CD8-positive, alpha-beta memory T cell (primary cell): ENCODE results near the gene LRP1B. TPM values are rescaled to one million over a fixed set of nuclear protein-coding genes. Genes with fewer than 3 reads are reported as not detected.

Source experiments
- CTCF ChIA-PET: fragments of 350-600 bp; sonication (Branson Sonifier 250); formaldehyde crosslinking; loops from one replicate; lab custom pipeline; 2021; ENCODE audit warnings: antibody characterized with exemption; lab: Charles Lee
- POLR2A ChIA-PET: fragments of 350-600 bp; sonication (Branson Sonifier 250); formaldehyde crosslinking; loops from one replicate; lab custom pipeline; 2021; ENCODE audit warnings: antibody characterized with exemption; lab: Charles Lee
- DNase-seq, 5 donors: peaks; one replicate each; pipeline versions ENCODE4 v3.0.0 to v3.0.0-alpha.2; 2020 to 2022; ENCODE audit warnings: mixed read lengths in 1 of 5
- H3K27ac ChIP-seq: one replicate; pipeline ENCODE4 v1.7.0; 2013; ENCODE audit warnings: low read depth, mild to moderate bottlenecking, low read length, moderate library complexity
- H3K27me3 ChIP-seq: 2 replicates; pipeline ENCODE4 v1.7.0; 2013; ENCODE audit warnings: low read length, mild to moderate bottlenecking; ENCODE audit not compliant: insufficient read depth, poor library complexity, severe bottlenecking
- H3K36me3 ChIP-seq: 2 replicates; pipeline ENCODE4 v1.7.0; 2013; ENCODE audit warnings: mild to moderate bottlenecking, low read length, moderate library complexity; ENCODE audit not compliant: insufficient read depth
- H3K4me1 ChIP-seq: 2 replicates; pipeline ENCODE4 v1.7.0; 2013; ENCODE audit warnings: mild to moderate bottlenecking, low read length, moderate library complexity; ENCODE audit not compliant: insufficient read depth
- H3K4me3 ChIP-seq: 2 replicates; pipeline ENCODE4 v1.7.0; 2013; ENCODE audit warnings: mild to moderate bottlenecking, low read length
- H3K9me3 ChIP-seq: 2 replicates; pipeline ENCODE4 v1.7.0; 2013; ENCODE audit warnings: mild to moderate bottlenecking, low read length
- H3K27ac Mint-ChIP-seq, 8 donors: one replicate each; pipeline ENCODE4 v1.8.0; 2020 to 2021; ENCODE audit warnings: mixed read lengths in 8 of 8, mild to moderate bottlenecking in 6 of 8, inconsistent platforms in 3 of 8, moderate library complexity in 3 of 8
- H3K27me3 Mint-ChIP-seq, 2 donors: one replicate each; pipeline ENCODE4 v1.8.0; 2020 to 2021; ENCODE audit warnings: mixed read lengths in 2 of 2, mild to moderate bottlenecking in 1 of 2, moderate library complexity in 1 of 2
- H3K36me3 Mint-ChIP-seq, 3 donors: one replicate each; pipeline ENCODE4 v1.8.0; 2020 to 2021; ENCODE audit warnings: mixed read lengths in 3 of 3, inconsistent platforms in 1 of 3, mild to moderate bottlenecking in 1 of 3
- H3K4me1 Mint-ChIP-seq, 3 donors: one replicate each; pipeline ENCODE4 v1.8.0; 2020 to 2021; ENCODE audit warnings: mixed read lengths in 3 of 3, inconsistent platforms in 1 of 3, mild to moderate bottlenecking in 1 of 3
- H3K4me3 Mint-ChIP-seq, 7 donors: one replicate each; pipeline ENCODE4 v1.8.0; 2020 to 2021; ENCODE audit warnings: mixed read lengths in 7 of 7, mild to moderate bottlenecking in 6 of 7, moderate library complexity in 4 of 7, inconsistent platforms in 2 of 7
- H3K9me3 Mint-ChIP-seq, 5 donors: one replicate each; pipeline ENCODE4 v1.8.0; 2020 to 2022; ENCODE audit warnings: mixed read lengths in 5 of 5, mild to moderate bottlenecking in 3 of 5, moderate library complexity in 2 of 5, inconsistent platforms in 1 of 5
- polyA plus RNA-seq: library from polyadenylated mRNA; unstranded; fragments of 300-500 nt; fragmentation: Illumina TruSeq; gene quantifications from one replicate; pipeline ENCODE4 v1.2.3, GENCODE V29; 2021
- total RNA-seq, 2 experiments: library from RNA; stranded (reverse); gene quantifications; one replicate each; pipeline ENCODE4 v1.2.3, GENCODE V29; 2021

The LRP1B gene
- total and polyA plus RNA-seq, 3 experiments from 2014 or later, result not detected

DNA sequence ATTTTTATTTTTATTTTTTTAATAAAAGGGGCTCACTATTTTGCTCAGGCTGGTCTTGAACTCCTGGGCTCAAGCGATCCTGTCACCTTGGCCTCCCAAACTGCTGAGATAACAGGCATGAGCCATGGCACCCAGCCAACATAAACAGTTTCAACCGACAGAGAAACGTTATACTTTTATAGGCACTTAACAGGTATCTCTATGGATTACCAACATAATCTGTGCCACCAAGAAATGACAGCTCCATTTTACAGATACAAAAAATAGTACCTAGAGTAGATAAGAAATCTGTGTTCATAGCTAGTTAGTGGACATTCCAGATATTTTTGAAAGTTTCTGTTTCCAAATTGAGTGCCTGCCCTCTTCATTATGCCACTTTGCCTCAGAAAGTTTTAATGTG, 1316.7 kb downstream of the LRP1B start:
- ChIA-PET CTCF (no interaction called here), POLR2A (no interaction called here)
- Histone ChIP-seq H3K27me3 (no peaks in the 10 kb centered on the region), H3K27ac (no peak overlapping the region), H3K36me3 (no peaks in the 10 kb centered on the region), H3K4me1 (no peaks in the 10 kb centered on the region), H3K9me3 (no peaks in the 10 kb centered on the region), H3K4me3 (no peak overlapping the region)
- no peaks in the 10 kb centered on the region for H3K27me3 Mint-ChIP-seq
- H3K9me3 Mint-ChIP-seq, result peaks cover 3 to 24% (median 12%) of the 10 kb centered on the region in 5 donors
- H3K36me3 Mint-ChIP-seq, result no peaks in the 10 kb centered on the region
- no peak overlapping the region for H3K27ac Mint-ChIP-seq
- DNase-seq, result no peak
- no peaks in the 10 kb centered on the region for H3K4me1 Mint-ChIP-seq
- no peak overlapping the region for H3K4me3 Mint-ChIP-seq

DNA sequence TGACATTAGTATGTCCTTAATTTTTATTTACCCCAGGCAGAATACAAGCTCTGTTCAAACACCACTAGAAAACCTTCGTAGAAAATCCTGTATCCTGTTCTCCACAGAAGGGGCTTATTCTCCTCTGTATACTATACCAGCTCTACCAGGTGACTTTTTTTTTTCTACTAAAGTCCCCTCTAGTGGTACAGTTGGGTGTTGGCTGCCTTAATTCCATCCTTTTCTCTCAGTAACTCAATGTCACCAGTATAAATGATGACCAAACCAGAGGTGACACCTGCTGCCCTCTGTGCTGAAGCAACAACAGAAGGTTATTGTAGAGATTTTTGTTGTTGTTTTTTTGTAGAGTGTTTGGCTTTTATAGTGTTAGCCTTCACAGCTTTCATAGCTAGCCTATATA, 1322.0 kb downstream of the LRP1B start:
- Histone ChIP-seq H3K27me3 (no peaks in the 10 kb centered on the region), H3K4me1 (no peaks in the 10 kb centered on the region), H3K4me3 (no peak overlapping the region), H3K36me3 (no peaks in the 10 kb centered on the region), H3K27ac (no peak overlapping the region), H3K9me3 (no peaks in the 10 kb centered on the region)
- ChIA-PET CTCF (no interaction called here), POLR2A (no interaction called here)
- no peaks in the 10 kb centered on the region for H3K4me1 Mint-ChIP-seq
- no peak for DNase-seq
- peaks cover 3 to 19% (median 8%) of the 10 kb centered on the region in 5 donors for H3K9me3 Mint-ChIP-seq
- H3K4me3 Mint-ChIP-seq, result no peak overlapping the region
- no peak overlapping the region for H3K27ac Mint-ChIP-seq
- no peaks in the 10 kb centered on the region for H3K36me3 Mint-ChIP-seq
- H3K27me3 Mint-ChIP-seq, result no peaks in the 10 kb centered on the region

DNA sequence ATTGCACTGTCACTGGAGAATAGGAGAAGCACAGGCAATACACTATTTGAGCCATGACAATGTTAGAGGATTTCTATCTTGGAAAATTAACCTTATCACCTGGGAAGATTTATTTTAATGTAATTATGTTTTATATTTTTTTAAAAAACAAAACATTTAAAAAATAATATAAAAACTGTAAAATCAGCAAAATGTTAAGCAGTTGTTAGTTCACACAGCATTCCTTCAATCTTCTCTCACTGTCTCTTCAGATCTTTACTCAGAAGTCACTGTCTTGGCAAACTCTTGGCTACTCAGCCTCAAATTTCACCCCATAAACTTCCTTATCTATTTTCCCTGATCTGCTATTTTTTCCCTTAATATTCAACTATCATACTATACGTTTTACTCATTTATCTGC, 1322.6 kb downstream of the LRP1B start:
- no peaks in the 10 kb centered on the region for H3K9me3 ChIP-seq
- Mint-ChIP-seq H3K4me1 (no peaks in the 10 kb centered on the region), H3K27me3 (no peaks in the 10 kb centered on the region), H3K4me3 (no peak overlapping the region), H3K36me3 (no peaks in the 10 kb centered on the region), H3K27ac (no peak overlapping the region), H3K9me3 (peaks cover 2 to 19% (median 8%) of the 10 kb centered on the region in 5 donors)
- CTCF ChIA-PET, result no interaction called here
- POLR2A ChIA-PET, result no interaction called here
- no peaks in the 10 kb centered on the region for H3K27me3 ChIP-seq
- no peak for DNase-seq
- no peak overlapping the region for H3K27ac ChIP-seq
- H3K4me1 ChIP-seq, result no peaks in the 10 kb centered on the region
- no peaks in the 10 kb centered on the region for H3K36me3 ChIP-seq
- no peak overlapping the region for H3K4me3 ChIP-seq

DNA sequence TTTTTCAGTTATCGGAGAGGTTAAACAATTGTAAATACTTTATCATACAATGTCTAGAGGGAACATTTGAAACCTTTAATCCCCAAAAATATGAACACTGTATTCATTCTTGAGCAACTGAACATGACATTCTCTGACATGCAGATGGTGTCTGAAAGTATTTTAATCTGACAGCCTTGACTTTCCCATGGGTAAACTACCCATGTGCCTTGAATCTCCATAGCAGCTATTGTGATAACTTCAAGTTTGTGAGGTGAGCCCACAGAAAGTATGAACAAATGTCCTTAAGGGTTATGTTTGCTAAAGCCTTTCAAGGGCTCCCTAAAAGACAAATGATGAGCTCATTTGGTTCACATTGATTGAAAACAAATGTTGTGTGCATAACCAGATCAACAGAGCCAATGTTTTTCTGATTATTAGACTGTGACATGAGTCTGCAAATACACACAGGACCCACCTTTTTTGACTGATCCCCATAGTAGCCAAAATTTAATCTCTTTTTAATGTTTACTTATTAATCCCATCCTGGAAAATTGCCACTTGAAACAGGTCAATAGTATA, 1326.0 kb downstream of the LRP1B start:
- no peak overlapping the region for H3K27ac ChIP-seq
- H3K36me3 ChIP-seq, result no peaks in the 10 kb centered on the region
- ChIA-PET CTCF (no interaction called here), POLR2A (no interaction called here)
- Mint-ChIP-seq H3K27ac (no peak overlapping the region), H3K4me3 (no peak overlapping the region), H3K36me3 (no peaks in the 10 kb centered on the region), H3K27me3 (no peaks in the 10 kb centered on the region), H3K9me3 (peaks cover 2 to 16% (median 11%) of the 10 kb centered on the region in 5 donors), H3K4me1 (no peaks in the 10 kb centered on the region)
- H3K27me3 ChIP-seq, result no peaks in the 10 kb centered on the region
- no peak for DNase-seq
- no peaks in the 10 kb centered on the region for H3K4me1 ChIP-seq
- H3K4me3 ChIP-seq, result no peak overlapping the region
- H3K9me3 ChIP-seq, result no peaks in the 10 kb centered on the region

GRCh38 chr2:140801311-140801710, 1329.5 kb downstream of the LRP1B start:
- Mint-ChIP-seq H3K27ac (no peak overlapping the region), H3K36me3 (no peaks in the 10 kb centered on the region), H3K4me1 (no peaks in the 10 kb centered on the region), H3K9me3 (peaks cover 4 to 21% (median 11%) of the 10 kb centered on the region in 5 donors), H3K27me3 (no peaks in the 10 kb centered on the region), H3K4me3 (no peak overlapping the region)
- Histone ChIP-seq H3K27me3 (no peaks in the 10 kb centered on the region), H3K27ac (no peak overlapping the region), H3K4me1 (no peaks in the 10 kb centered on the region), H3K36me3 (no peaks in the 10 kb centered on the region), H3K9me3 (no peaks in the 10 kb centered on the region), H3K4me3 (no peak overlapping the region)
- CTCF ChIA-PET, result no interaction called here
- POLR2A ChIA-PET, result no interaction called here
- DNase-seq, result no peak

DNA sequence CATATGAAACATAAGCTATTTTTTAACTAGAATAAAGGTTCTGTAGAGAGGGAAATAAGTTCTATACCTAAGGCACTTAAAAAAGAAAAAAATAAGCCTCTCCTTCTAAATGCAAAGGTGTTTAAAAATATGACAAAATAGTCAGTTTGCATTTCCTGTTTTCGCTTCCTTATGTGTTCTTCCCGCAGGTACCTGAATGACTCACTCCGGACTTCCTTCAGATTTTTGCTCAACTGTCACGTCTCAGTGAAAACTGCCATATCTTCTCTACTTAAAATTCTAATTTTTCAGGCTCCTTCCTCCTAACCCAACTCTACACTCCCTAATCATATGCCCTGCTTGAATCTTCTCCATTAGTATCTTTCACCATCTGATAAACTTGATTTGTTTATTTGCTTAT, 1333.1 kb downstream of the LRP1B start:
- Mint-ChIP-seq H3K36me3 (no peaks in the 10 kb centered on the region), H3K4me3 (no peak overlapping the region), H3K27me3 (no peaks in the 10 kb centered on the region), H3K27ac (no peak overlapping the region), H3K9me3 (peaks cover 3 to 16% (median 12%) of the 10 kb centered on the region in 5 donors), H3K4me1 (no peaks in the 10 kb centered on the region)
- Histone ChIP-seq H3K27ac (no peak overlapping the region), H3K9me3 (no peaks in the 10 kb centered on the region), H3K27me3 (no peaks in the 10 kb centered on the region), H3K36me3 (no peaks in the 10 kb centered on the region), H3K4me1 (no peaks in the 10 kb centered on the region), H3K4me3 (no peak overlapping the region)
- DNase-seq, result no peak
- CTCF ChIA-PET, result no interaction called here
- POLR2A ChIA-PET, result no interaction called here

GRCh38 chr2:140791802-140792201, 1339.0 kb downstream of the LRP1B start:
- Histone ChIP-seq H3K4me3 (no peak overlapping the region), H3K27me3 (no peaks in the 10 kb centered on the region), H3K27ac (no peak overlapping the region), H3K9me3 (no peaks in the 10 kb centered on the region), H3K4me1 (no peaks in the 10 kb centered on the region), H3K36me3 (no peaks in the 10 kb centered on the region)
- H3K27ac Mint-ChIP-seq, result no peak overlapping the region
- peaks cover 3 to 36% (median 8%) of the 10 kb centered on the region in 5 donors for H3K9me3 Mint-ChIP-seq
- POLR2A ChIA-PET, result no interaction called here
- H3K36me3 Mint-ChIP-seq, result no peaks in the 10 kb centered on the region
- no peaks in the 10 kb centered on the region for H3K4me1 Mint-ChIP-seq
- no peak overlapping the region for H3K4me3 Mint-ChIP-seq
- CTCF ChIA-PET, result no interaction called here
- no peaks in the 10 kb centered on the region for H3K27me3 Mint-ChIP-seq
- DNase-seq, result no peak

- CTCF ChIA-PET, result no interaction called here
- no peak for DNase-seq
These were observed 1344.2 kb downstream of the LRP1B start for GRCh38 chr2:140786585-140786984.

More at GRCh38 chr2:140786585-140786984, 1344.2 kb downstream of the LRP1B start:
- Mint-ChIP-seq H3K9me3 (peaks cover 3 to 33% (median 9%) of the 10 kb centered on the region in 5 donors), H3K4me3 (no peak overlapping the region), H3K36me3 (peaks cover 0 to 1% (median 0%) of the 10 kb centered on the region in 3 donors), H3K27ac (no peak overlapping the region), H3K27me3 (no peaks in the 10 kb centered on the region), H3K4me1 (no peaks in the 10 kb centered on the region)
- Histone ChIP-seq H3K27me3 (no peaks in the 10 kb centered on the region), H3K4me3 (no peak overlapping the region), H3K4me1 (no peaks in the 10 kb centered on the region), H3K27ac (no peak overlapping the region), H3K9me3 (no peaks in the 10 kb centered on the region), H3K36me3 (no peaks in the 10 kb centered on the region)
- POLR2A ChIA-PET, result no interaction called here
